ENCODE measurements around the gene FRS3.

Gene FRS3

GRCh38 chr6:41744236-41744787 is 35.4 kb downstream of the FRS3 start:
- TF ChIP-seq POLR2AphosphoS5 (IDR thresholded peaks at IDR 0.05; ENCODE audit: low read depth, low read length), result no peak
- TF ChIP-seq FOXP2 (optimal IDR thresholded peaks at IDR 0.05; ENCODE audit: borderline replicate concordance, extremely low read depth, extremely low read length, insufficient read depth), result no peak
- TF ChIP-seq, protein P1, sequence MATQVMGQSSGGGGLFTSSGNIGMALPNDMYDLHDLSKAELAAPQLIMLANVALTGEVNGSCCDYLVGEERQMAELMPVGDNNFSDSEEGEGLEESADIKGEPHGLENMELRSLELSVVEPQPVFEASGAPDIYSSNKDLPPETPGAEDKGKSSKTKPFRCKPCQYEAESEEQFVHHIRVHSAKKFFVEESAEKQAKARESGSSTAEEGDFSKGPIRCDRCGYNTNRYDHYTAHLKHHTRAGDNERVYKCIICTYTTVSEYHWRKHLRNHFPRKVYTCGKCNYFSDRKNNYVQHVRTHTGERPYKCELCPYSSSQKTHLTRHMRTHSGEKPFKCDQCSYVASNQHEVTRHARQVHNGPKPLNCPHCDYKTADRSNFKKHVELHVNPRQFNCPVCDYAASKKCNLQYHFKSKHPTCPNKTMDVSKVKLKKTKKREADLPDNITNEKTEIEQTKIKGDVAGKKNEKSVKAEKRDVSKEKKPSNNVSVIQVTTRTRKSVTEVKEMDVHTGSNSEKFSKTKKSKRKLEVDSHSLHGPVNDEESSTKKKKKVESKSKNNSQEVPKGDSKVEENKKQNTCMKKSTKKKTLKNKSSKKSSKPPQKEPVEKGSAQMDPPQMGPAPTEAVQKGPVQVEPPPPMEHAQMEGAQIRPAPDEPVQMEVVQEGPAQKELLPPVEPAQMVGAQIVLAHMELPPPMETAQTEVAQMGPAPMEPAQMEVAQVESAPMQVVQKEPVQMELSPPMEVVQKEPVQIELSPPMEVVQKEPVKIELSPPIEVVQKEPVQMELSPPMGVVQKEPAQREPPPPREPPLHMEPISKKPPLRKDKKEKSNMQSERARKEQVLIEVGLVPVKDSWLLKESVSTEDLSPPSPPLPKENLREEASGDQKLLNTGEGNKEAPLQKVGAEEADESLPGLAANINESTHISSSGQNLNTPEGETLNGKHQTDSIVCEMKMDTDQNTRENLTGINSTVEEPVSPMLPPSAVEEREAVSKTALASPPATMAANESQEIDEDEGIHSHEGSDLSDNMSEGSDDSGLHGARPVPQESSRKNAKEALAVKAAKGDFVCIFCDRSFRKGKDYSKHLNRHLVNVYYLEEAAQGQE (IDR thresholded peaks at IDR 0.05; ENCODE audit: insufficient read depth in 1 of 2, low read depth in 2 of 2, low read length in 2 of 2), result no peak
- no peak for TF ChIP-seq TAF1 (IDR thresholded peaks at IDR 0.05; ENCODE audit: borderline replicate concordance, insufficient read depth, low read length)
- no peak for TF ChIP-seq SIN3A (IDR thresholded peaks at IDR 0.05; ENCODE audit: borderline replicate concordance, insufficient read depth, low read length)

- TF ChIP-seq POLR2AphosphoS5 (IDR thresholded peaks at IDR 0.05; ENCODE audit: low read depth, low read length) (no peak), SIN3A (IDR thresholded peaks at IDR 0.05; ENCODE audit: borderline replicate concordance, insufficient read depth, low read length) (no peak), TAF1 (IDR thresholded peaks at IDR 0.05; ENCODE audit: borderline replicate concordance, insufficient read depth, low read length) (no peak), FOXP2 (optimal IDR thresholded peaks at IDR 0.05; ENCODE audit: borderline replicate concordance, extremely low read depth, extremely low read length, insufficient read depth) (no peak)
- TF ChIP-seq, protein P1 (IDR thresholded peaks at IDR 0.05; ENCODE audit: insufficient read depth in 1 of 2, low read depth in 2 of 2, low read length in 2 of 2), result no peak
Observed at GRCh38 chr6:41743406-41744235, 36.1 kb downstream of the FRS3 start.

- TF ChIP-seq FOXP2 (optimal IDR thresholded peaks at IDR 0.05; ENCODE audit: borderline replicate concordance, extremely low read depth, extremely low read length, insufficient read depth) (no peak), SIN3A (IDR thresholded peaks at IDR 0.05; ENCODE audit: borderline replicate concordance, insufficient read depth, low read length) (no peak), POLR2AphosphoS5 (IDR thresholded peaks at IDR 0.05; ENCODE audit: low read depth, low read length) (no peak), TAF1 (IDR thresholded peaks at IDR 0.05; ENCODE audit: borderline replicate concordance, insufficient read depth, low read length) (no peak)
- TF ChIP-seq, protein P1 (IDR thresholded peaks at IDR 0.05; ENCODE audit: insufficient read depth in 1 of 2, low read depth in 2 of 2, low read length in 2 of 2), result no peak
Observed at GRCh38 chr6:41741625-41742490, 37.8 kb downstream of the FRS3 start.

- TF ChIP-seq FOXP2 (optimal IDR thresholded peaks at IDR 0.05; ENCODE audit: borderline replicate concordance, extremely low read depth, extremely low read length, insufficient read depth) (no peak), TAF1 (IDR thresholded peaks at IDR 0.05; ENCODE audit: borderline replicate concordance, insufficient read depth, low read length) (no peak), SIN3A (IDR thresholded peaks at IDR 0.05; ENCODE audit: borderline replicate concordance, insufficient read depth, low read length) (no peak), POLR2AphosphoS5 (IDR thresholded peaks at IDR 0.05; ENCODE audit: low read depth, low read length) (no peak)
- TF ChIP-seq, protein P1 (IDR thresholded peaks at IDR 0.05; ENCODE audit: insufficient read depth in 1 of 2, low read depth in 2 of 2, low read length in 2 of 2), result no peak
Observed at GRCh38 chr6:41740366-41741162, 39.1 kb downstream of the FRS3 start.
